NB4 (cell line): ENCODE results near the gene MCF2L.

Experiments used
- DNase-seq: peaks from one replicate; pipeline ENCODE4 v3.0.0; 2010; ENCODE audit warnings: low read depth
- H3K4me3 ChIP-seq: one replicate; pipeline ENCODE4 v1.5.1; 2011; ENCODE audit warnings: mild to moderate bottlenecking, low read depth, low read length, moderate library complexity
- MYC ChIP-seq: IDR thresholded peaks from 2 replicates; pipeline ENCODE4 v1.6.1; 2011; ENCODE audit warnings: low read depth, low read length
- POLR2A ChIP-seq: IDR thresholded peaks from 2 replicates; pipeline ENCODE4 v1.6.1; 2011; ENCODE audit warnings: mild to moderate bottlenecking; ENCODE audit not compliant: insufficient read length; ENCODE audit errors: extremely low read depth
- TF ChIP-seq, protein P1 (sequence below): IDR thresholded peaks from 2 replicates; pipeline ENCODE4 v1.6.1; 2011; ENCODE audit warnings: low read depth, low read length
- TF ChIP-seq, protein P2 (sequence below): IDR thresholded peaks from one replicate; pipeline ENCODE4 v1.5.1; 2012; ENCODE audit warnings: low read depth, low read length

Gene MCF2L

DNA sequence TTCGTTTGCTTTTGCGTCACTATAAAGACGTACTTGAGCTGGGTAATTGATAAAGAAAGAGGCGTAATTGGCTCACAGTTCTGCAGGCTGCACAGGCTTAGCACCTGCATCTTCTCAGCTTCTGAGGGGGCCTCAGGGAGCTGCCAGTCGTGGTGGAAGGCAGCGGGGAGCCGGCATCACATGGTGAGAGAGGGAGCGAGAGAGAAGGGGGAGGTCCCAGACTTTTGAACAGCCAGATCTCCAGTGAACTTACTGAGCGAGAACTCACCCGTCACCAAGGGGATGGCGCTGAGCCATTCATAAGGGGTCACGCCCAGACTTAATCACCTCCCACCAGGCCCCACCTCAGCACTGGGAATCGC lies 77.8 kb downstream of the MCF2L start:
- TF ChIP-seq, protein P1, sequence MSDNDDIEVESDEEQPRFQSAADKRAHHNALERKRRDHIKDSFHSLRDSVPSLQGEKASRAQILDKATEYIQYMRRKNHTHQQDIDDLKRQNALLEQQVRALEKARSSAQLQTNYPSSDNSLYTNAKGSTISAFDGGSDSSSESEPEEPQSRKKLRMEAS: no peak
- TF ChIP-seq POLR2A (no peak), MYC (no peak)
- TF ChIP-seq, protein P2, sequence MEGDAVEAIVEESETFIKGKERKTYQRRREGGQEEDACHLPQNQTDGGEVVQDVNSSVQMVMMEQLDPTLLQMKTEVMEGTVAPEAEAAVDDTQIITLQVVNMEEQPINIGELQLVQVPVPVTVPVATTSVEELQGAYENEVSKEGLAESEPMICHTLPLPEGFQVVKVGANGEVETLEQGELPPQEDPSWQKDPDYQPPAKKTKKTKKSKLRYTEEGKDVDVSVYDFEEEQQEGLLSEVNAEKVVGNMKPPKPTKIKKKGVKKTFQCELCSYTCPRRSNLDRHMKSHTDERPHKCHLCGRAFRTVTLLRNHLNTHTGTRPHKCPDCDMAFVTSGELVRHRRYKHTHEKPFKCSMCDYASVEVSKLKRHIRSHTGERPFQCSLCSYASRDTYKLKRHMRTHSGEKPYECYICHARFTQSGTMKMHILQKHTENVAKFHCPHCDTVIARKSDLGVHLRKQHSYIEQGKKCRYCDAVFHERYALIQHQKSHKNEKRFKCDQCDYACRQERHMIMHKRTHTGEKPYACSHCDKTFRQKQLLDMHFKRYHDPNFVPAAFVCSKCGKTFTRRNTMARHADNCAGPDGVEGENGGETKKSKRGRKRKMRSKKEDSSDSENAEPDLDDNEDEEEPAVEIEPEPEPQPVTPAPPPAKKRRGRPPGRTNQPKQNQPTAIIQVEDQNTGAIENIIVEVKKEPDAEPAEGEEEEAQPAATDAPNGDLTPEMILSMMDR: no peak
- H3K4me3 ChIP-seq: no peak overlapping the region
- no peak for DNase-seq

GRCh38 chr13:113047587-113047986 lies 78.6 kb downstream of the MCF2L start:
- no peak overlapping the region for H3K4me3 ChIP-seq
- DNase-seq: no peak
- TF ChIP-seq POLR2A: no peak

- DNase-seq: no peak
- H3K4me3 ChIP-seq: no peak overlapping the region
- no peak for TF ChIP-seq MYC
- TF ChIP-seq, protein P2: no peak
- TF ChIP-seq, protein P1: no peak
- no peak for TF ChIP-seq POLR2A
These were observed 79.8 kb downstream of the MCF2L start for GRCh38 chr13:113048766-113049165.

DNA sequence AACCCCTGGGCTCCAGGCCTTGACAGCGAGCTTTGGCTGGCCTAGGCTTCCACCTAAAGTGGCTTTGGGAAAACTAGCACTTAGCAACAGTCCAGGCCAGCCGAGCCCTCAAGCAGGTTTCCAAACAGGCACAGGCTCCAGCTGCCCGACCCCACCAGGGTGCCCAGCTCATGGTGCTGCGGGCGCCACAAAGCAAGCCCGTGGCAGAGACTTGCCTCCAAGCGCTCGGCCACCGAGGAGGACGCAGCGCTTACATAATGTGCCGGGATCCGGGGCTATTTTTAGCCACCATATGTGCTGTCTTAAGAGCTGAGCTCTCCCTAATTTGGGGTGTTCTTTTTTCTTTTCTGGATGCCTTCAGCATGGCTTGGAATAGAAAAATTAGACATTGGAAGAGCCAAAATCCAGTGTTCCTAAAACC lies 80.5 kb downstream of the MCF2L start:
- H3K4me3 ChIP-seq: no peak overlapping the region
- TF ChIP-seq MYC: no peak
- no peak for TF ChIP-seq POLR2A
- TF ChIP-seq, protein P2: no peak
- TF ChIP-seq, protein P1: no peak
- no peak for DNase-seq

GRCh38 chr13:113049981-113050380 lies 81.0 kb downstream of the MCF2L start:
- TF ChIP-seq MYC: no peak
- TF ChIP-seq, protein P2: no peak
- TF ChIP-seq, protein P1: no peak
- no peak for TF ChIP-seq POLR2A
- no peak for DNase-seq
- H3K4me3 ChIP-seq: no peak overlapping the region

- TF ChIP-seq MYC: no peak
- TF ChIP-seq, protein P2: no peak
- TF ChIP-seq, protein P1: no peak
- no peak for TF ChIP-seq POLR2A
- no peak for DNase-seq
- H3K4me3 ChIP-seq: no peak overlapping the region
These were observed 81.9 kb downstream of the MCF2L start for GRCh38 chr13:113050734-113051431.
